COLO668 (cell line): Measurements from ENCODE around the gene MLF1.
A peak's percentile ranks its signal among the peaks of the same experiment; 100 is the strongest.

Experiments used
- DNase-seq: peaks from one replicate; lab custom pipeline; 2025; ENCODE audit not compliant: unreplicated experiment; lab: John Stamatoyannopoulos, UW

Gene MLF1

DNA sequence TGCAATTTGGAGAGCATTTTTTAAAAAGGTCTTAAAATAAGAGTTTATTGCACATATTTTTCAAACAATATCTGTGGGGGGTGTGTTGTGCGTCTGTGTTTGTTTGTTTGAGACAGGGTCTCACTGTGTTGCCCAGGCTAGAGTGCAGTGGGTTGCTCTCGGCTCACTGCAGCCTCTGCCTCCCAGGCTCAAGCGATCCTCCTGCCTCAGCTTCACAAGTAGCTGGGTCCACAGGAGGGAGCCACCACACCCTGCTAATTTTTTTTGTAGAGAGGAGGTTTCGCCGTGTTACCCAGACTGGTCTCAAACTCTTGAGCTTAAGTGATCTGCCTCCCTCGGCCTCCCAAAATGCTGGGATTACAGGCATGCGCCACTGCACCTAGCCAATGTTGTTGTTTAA lies 2.7 kb downstream of the MLF1 start:
- no peak for DNase-seq

DNA sequence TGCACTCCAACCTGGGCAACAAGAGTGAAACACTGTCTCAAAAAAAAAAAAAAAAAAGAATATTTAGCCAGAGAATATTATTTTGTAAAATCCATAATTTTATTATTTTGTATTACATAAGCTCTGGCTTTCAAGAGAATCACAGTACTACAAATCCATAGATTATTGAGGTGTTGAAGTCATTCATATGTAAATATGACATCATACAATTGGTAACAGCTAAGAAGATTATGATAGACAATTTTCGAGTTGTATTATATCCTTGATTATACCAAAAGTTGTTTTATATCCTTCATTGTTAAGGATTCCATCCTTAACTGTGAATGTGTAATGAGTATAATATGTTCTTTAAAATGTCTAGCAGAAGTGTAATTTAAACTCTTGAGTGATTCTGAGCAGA lies 3.7 kb downstream of the MLF1 start:
- DNase-seq = no peak

DNA sequence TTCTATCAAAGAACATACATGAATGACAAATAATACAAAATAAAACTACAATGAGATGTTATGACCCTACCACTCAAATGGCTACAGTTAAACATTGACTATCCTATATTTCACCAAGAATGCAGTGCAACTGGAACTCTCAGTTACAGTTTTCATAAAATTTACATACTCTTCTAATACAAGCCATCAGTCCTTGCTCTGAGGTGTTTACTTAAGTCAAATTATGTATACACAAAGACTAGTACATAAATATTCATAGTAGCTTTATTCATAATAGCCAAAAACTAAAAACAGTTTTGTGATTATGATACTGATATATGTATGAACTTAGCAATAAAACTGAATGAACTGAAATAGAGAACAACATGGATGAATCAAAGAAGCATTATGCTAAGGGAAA lies 19.2 kb downstream of the MLF1 start:
- no peak for DNase-seq

DNA sequence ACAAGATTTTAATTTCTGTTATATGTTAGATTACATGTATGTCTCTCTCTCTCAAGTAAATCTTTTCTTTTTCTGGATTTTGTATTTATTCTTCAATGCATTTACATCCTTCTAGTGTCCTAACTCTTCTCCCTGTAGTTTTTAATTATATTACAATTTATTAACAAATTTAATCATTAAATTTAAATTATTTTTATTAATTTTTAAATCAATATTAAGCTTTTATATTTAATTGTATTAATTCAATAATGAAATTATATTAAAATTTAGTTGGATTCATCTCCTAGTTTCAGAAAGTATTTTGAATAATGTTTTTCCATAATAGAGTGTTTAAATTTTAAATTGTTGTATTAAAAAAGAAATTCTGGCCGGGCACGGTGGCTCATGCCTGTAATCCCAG lies 29.8 kb downstream of the MLF1 start:
- no peak for DNase-seq

DNA sequence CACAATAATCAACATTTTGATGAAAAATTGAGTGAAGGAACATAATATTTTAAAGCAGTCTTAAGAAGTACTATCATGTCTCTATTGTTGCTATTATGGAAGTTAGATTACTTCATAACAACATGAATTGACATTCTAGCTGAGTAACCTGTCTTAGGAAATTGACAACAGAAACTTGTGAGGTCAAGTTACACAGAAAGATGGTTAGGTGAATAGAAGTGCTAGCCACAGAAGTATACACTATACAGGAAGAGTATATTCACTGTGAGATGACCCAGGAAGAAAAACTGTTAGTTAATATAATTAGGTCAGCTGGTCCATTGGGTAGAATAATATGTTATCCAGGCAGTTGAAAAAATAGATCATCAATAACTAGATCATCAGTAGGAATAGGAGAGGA lies 31.2 kb downstream of the MLF1 start:
- no peak for DNase-seq

DNA sequence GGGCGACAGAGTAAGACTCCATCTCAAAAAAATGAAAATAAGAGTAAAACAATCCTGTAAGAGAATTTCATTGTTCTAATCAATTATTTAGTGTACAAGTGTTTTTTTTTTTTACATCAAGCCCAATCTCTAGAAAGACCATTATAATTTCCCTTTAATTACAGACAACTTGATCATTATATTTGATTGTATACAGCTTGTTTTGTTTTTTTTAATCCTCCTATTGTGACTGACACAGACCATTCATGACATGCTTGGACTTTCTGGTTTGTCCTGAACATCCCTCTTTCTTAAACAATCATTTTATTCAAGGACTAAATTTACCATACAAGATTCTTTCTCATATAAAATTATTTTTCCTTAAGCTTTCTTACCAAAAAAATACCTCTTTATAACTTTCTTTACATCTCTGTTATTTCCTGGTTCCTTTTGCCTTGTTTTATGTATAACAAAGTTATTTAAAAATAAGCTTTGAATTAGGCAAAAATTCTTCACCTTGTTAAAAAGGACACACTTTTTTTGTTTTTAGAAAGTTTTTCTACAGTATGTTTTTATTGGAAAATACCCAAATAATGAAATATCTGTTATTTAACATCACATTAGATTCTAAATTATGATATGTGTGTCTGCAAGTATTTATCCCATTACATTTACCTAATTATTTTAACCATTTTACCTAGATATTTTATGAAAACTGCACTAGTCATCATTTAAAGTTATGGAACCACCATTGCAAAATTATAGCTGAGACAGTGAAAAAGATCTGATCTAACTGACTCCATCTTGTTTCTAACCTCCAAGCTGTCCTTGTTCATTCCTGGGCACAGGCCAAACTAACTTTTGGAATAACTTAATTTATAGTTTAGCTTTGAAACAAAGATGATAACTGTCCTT lies 47.2 kb downstream of the MLF1 start:
- DNase-seq = no peak

DNA sequence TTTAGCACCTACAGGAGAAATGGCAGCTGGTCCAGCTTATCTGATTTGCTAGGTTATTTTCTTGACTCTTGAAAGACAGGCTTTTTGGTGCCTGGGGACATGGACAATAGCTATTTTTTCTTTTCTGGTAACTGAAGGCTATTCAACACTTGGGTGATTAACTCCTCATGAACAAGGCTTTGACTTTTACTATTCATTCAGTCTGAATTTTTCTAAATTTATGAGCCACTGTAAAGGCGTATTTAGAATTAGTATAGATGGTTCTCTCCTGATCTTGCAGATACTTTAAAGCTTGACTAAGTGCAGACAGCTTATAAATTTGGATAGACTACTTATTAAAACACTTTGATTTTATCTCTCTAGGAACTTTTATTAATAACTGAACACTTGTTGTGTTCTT lies 54.9 kb downstream of the MLF1 start:
- DNase-seq = no peak

DNA sequence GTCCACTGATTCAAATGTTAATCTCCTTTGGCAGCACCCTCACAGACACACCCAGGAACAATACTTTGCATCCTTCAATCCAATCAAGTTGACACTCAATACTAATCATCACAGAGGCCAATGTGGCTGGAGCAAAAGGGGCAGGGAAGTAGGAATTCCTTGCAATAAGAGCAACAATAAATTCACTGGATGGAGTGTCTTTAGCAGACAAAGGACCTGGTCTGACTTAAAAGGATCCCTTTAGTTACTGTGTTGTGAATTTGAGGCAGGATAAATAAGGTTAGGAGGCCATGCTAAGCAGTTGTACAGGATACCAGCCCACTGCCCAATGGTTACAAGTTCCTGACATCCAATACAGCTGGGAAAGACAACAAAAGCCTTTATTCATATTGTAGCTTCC lies 61.0 kb downstream of the MLF1 start:
- no peak for DNase-seq

DNA sequence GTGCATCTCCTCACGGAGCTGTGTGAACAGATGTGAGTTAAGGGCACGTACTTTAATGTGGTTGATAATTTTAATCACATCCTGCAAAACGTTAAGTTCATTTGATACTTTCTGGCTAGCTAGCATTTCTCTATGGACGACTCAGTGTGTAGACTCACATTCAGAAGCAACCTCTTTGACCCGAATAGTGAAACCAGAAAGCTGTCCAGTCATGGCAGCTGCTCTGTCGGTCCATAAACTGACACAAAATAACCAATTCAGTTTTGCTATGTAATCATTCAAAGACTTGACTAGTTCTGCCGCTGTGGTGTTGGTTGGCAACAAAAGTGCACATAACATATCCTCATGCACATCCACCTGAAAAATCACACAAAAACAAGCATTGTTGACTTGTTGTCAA lies 69.7 kb downstream of the MLF1 start:
- DNase-seq = no peak

DNA sequence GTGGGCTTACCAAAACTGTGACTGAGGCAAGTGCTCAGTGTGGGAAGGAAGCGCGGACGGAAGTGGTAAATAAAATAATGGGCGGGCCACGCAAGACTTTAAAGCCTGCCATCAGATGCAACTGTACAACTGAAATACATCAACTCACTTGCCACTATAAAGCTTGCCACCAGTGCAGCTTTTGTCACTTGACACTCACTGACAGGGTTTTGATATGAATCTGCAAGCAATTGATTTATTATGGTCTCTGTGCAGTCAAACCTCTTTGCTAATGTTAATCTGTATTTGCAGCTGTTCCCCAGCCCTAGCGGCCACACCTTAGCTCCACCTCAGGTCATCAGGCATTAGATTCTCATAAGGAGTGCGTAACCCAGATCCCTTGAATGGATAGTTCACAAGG lies 71.0 kb downstream of the MLF1 start:
- no peak for DNase-seq

DNA sequence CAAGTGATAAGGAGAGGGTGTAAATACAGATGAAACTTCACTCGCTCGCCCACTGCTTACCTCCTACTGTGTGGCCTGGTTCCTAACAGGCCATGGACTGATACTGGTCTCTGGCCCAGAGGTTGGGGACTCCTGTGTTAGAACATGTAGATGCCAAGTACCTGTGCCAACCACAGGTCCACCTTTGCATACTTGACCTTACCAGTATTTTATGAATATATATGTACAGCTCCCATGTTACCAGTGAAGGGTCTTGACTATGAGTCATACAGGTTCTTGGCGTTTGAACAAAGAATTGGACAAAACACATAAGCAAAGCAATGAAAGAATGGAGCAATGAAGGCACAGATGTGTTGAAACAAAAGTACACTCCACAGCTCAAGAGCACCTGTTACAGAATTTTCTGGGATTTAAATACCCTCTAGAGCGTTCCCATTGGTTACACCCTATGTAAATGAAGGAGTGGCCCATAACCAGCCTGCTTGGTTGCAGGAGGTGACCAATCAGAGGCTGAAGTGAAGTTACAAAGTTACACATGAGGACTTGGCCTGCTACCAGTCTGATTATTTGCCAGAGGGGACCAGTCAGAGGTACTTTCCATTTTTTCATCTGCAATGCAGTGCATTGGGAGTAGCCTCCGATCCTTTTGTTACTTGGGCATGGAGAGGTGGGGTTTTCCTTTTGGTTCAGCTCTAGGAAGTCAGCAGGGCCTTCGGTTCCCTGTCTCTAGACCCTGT lies 71.6 kb downstream of the MLF1 start:
- DNase-seq = no peak

DNA sequence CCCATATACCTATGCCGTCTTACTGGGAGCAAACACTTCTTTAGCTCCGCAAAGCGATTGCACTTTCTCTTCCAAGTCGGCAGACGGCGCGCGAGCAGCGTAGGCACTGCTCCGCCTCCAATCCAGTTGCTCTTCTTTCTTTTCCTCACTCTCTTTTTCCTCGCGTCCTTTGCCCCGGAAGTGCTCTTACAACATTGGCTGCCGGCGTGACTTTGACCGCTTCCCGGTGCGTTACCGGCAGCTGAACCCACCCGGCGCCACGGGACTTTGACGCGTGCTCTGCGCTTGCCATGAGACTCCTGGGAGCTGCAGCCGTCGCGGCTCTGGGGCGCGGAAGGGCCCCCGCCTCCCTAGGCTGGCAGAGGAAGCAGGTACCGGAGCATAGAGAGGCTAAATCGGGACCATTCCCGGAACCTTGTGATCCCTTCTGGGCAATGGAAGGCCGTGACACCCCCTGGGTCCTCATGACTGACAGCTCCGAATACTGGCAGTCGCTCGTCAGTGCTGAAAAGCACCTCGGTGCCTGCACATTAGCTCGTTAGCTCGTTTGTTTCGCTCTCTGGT lies 73.4 kb downstream of the MLF1 start, which contains the start of gene GFM1:
Gene GFM1, plus strand, starts transcription at position 183 of the 564 bp plus-strand sequence. Its CDS starts 108 bp downstream, at position 291.
- peak; percentile 91 for DNase-seq

DNA sequence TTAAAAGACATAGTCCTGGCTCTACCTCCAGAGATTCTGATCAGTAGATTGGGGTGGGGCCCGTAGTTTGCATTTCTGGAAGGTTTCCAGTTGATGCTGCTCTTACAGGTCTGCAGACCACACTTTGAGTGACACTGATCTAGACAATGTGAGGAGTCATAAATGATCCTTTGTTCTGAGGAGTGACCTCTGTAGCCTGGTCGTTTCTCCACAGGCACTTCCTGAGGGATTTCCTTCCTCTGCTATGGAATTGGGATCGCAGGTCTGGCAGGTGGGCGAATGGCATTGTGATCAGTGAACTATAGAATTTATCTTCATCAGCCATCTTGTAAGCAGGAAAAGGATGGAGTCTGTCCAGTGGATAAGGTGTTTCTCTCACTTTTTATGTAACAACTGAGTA lies 78.8 kb downstream of the MLF1 start:
- no peak for DNase-seq

DNA sequence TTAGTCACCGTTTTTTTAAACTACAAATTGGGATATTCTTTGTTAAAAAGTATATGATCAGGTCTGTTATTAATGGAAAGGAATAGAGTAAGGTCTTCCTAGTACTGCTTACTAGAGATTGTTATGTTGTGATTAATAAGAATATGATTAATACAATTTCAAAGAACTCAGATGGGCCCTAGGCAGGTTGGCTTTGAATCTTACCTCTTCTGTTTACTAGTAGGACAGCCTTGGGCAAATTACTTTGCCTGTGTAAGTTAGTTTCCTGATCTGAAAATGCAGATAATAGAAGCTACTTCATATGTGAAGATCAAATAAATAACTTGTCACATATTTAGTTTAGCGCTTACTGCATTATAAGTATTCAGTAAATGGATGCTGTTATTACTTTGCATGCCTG lies 80.2 kb downstream of the MLF1 start:
- no peak for DNase-seq

DNA sequence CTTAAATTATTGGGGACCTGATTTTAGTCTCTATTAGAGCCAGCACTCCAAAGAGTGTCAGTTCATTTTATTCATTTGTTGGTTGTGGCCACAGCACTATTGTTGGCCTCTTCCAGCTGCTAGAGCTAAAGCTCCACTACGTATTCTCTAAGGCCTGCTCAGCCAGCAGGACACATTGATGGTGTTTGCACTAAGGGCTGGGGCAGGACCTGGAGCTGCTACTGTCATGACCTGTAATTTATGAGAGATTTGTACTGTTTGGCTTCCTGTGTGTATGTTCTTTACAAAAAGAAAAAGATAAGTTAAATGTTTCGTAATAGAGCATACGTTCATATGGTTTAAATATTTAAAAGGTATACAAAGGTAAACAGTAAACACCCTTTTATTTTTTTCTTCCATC lies 81.5 kb downstream of the MLF1 start:
- no peak for DNase-seq
